Ovary (tissue), 3 donors: Measurements from ENCODE around the gene OSBPL6.

Experiments used
- POLR2A ChIP-seq: fragments of 450-650 bp; IDR thresholded peaks from one replicate; pipeline ENCODE4 v1.6.1; 2017; ENCODE audit warnings: antibody characterized with exemption, mild to moderate bottlenecking, moderate library complexity
- TF ChIP-seq, protein P1 (sequence below), 3 donors: fragments of 450-650 bp in 2 of 3; fragments of 200-600 bp in 1 of 3; IDR thresholded peaks; one replicate each; pipeline versions ENCODE4 v1.5.1 to v1.8.0; 2016 to 2022; ENCODE audit warnings: antibody characterized with exemption in 3 of 3, mild to moderate bottlenecking in 1 of 3
- donor health status: DM: no; HTN: no; CAD: no.

DNA sequence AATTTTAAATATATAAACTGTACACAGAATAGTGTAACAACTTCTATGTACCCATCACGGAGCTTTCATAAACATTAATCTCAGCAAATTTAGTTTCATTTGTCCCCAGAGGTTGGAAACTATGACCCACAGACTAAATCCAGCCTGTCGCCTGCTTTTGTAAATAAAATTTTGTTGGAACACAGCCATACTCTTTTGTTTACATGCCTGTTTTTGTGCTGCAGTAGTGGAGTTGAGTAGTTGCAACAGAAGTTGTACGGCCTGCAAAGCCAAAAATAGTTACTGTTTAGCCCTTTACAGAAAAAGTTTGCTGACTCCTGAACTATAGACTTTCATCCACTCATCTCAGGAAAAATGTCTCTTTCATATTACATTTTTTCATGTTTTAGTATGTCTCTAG lies 42.3 kb upstream of the OSBPL6 start:
- TF ChIP-seq, protein P1, sequence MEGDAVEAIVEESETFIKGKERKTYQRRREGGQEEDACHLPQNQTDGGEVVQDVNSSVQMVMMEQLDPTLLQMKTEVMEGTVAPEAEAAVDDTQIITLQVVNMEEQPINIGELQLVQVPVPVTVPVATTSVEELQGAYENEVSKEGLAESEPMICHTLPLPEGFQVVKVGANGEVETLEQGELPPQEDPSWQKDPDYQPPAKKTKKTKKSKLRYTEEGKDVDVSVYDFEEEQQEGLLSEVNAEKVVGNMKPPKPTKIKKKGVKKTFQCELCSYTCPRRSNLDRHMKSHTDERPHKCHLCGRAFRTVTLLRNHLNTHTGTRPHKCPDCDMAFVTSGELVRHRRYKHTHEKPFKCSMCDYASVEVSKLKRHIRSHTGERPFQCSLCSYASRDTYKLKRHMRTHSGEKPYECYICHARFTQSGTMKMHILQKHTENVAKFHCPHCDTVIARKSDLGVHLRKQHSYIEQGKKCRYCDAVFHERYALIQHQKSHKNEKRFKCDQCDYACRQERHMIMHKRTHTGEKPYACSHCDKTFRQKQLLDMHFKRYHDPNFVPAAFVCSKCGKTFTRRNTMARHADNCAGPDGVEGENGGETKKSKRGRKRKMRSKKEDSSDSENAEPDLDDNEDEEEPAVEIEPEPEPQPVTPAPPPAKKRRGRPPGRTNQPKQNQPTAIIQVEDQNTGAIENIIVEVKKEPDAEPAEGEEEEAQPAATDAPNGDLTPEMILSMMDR (IDR thresholded peaks at IDR 0.05), result no peak
- no peak for TF ChIP-seq POLR2A
